ENCODE measurements around the gene CHCHD3. TPM values are rescaled to one million over a fixed set of nuclear protein-coding genes. Genes with fewer than 3 reads are reported as not detected.

The CHCHD3 gene
- total and polyA plus RNA-seq, 2 of the 4 experiments (the other 2 are of a cell fraction), result 56.9 to 141 TPM

GRCh38 chr7:132825222-132825621, 256.7 kb downstream of the CHCHD3 start:
- H2AK9ac ChIP-seq (replicated peaks; ENCODE audit: low read depth, low read length, poor library complexity), result no peak overlapping the region
- no peak overlapping the region for H4K5ac ChIP-seq (ENCODE audit: low read depth, low read length)
- no peak overlapping the region for H2BK5ac ChIP-seq (ENCODE audit: low read depth, low read length, poor library complexity, severe bottlenecking)
- no peak overlapping the region for H3K14ac ChIP-seq (replicated peaks; ENCODE audit: low read depth, low read length)
- no peak overlapping the region for H3K4me2 ChIP-seq (ENCODE audit: low read depth, low read length)
- H2BK120ac ChIP-seq (ENCODE audit: low read depth, low read length), result no peak overlapping the region
- TF ChIP-seq RFX5 (IDR thresholded peaks at IDR 0.05; ENCODE audit: low read depth, low read length) (no peak), ELK1 (IDR thresholded peaks at IDR 0.05; ENCODE audit: borderline replicate concordance, low read depth, low read length) (no peak), FOS (IDR thresholded peaks at IDR 0.05; ENCODE audit: low read depth, low read length) (no peak), SMC3 (IDR thresholded peaks at IDR 0.05; ENCODE audit: low read depth, low read length) (no peak), MAZ (IDR thresholded peaks at IDR 0.05; ENCODE audit: borderline replicate concordance, low read depth, low read length) (no peak), RAD21 (IDR thresholded peaks at IDR 0.05; ENCODE audit: low read length) (no peak), CTCF (conservative IDR thresholded peaks at IDR 0.05; ENCODE audit: low read depth, low read length) (no peak), CHD1 (IDR thresholded peaks at IDR 0.05; ENCODE audit: low read depth, low read length) (no peak), CEBPB (IDR thresholded peaks at IDR 0.05; ENCODE audit: low read depth, low read length) (no peak), MAFK (IDR thresholded peaks at IDR 0.05; ENCODE audit: low read depth, low read length) (no peak), POLR2A (IDR thresholded peaks at IDR 0.05; ENCODE audit: low read depth, low read length) (no peak), RCOR1 (IDR thresholded peaks at IDR 0.05; ENCODE audit: insufficient replicate concordance, low read length) (no peak), NFE2L2 (IDR thresholded peaks at IDR 0.05; ENCODE audit: low read depth, low read length) (no peak)
- H3K9me3 ChIP-seq (ENCODE audit: control insufficient read depth, insufficient read depth, low read length), result no peaks in the 10 kb centered on the region
- H4K20me1 ChIP-seq (ENCODE audit: insufficient read depth, low read length), result no peaks in the 10 kb centered on the region
- WGBS, 2 experiments (ENCODE audit: extremely low coverage in 2 of 2, insufficient read length in 1 of 2), result no CpG with 5 or more reads among the region's 2 CpGs
- no peaks in the 10 kb centered on the region; the same call in 1 of the 2 replicates for H3K9me1 ChIP-seq (ENCODE audit: insufficient read depth, low read length)
- H4K8ac ChIP-seq (ENCODE audit: low read depth in 2 of 2, low read length in 2 of 2), result no peak overlapping the region
- no peak overlapping the region for H3K27ac ChIP-seq (ENCODE audit: insufficient read depth, low read length)
- no peak overlapping the region for H3K56ac ChIP-seq (ENCODE audit: extremely low read depth, insufficient read depth, low read length)
- no peak for ATAC-seq (ENCODE audit: low read depth)
- in situ Hi-C loops (cut with MboI; ENCODE audit: low sequenced_read_pairs), result no loop called here
- no peak overlapping the region for H4K91ac ChIP-seq (ENCODE audit: insufficient read depth, low read depth, low read length)
- peaks cover 3 to 6% of the 10 kb centered on the region in 2 experiments; a peak in 2 of 4 replicates for H3K79me1 ChIP-seq (ENCODE audit: low read depth in 1 of 2, low read length in 2 of 2)
- no peak overlapping the region for H2AFZ ChIP-seq (replicated peaks; ENCODE audit: low read length, poor library complexity)
- POLR2A ChIA-PET (ENCODE audit: unreplicated experiment), result no interaction called here
- no peaks in the 10 kb centered on the region for H3K27me3 ChIP-seq (ENCODE audit: control insufficient read depth, insufficient read depth, low read length)
- H2BK20ac ChIP-seq (ENCODE audit: low read depth, low read length), result no peak overlapping the region
- H3K9ac ChIP-seq (ENCODE audit: low read depth, low read length), result no peak overlapping the region
- H2AK5ac ChIP-seq (ENCODE audit: low read depth, low read length), result no peak overlapping the region
- H2BK15ac ChIP-seq (ENCODE audit: low read depth, low read length), result no peak overlapping the region
- H3K18ac ChIP-seq (ENCODE audit: low read depth, low read length), result no peak overlapping the region
- H3K23ac ChIP-seq (ENCODE audit: low read depth, low read length), result no peak overlapping the region
- no peak for DNase-seq
- BruUV-seq (replicated peaks), result no TSS peak
- no peak overlapping the region for H3K4me3 ChIP-seq (ENCODE audit: insufficient read depth, low read depth, low read length)
- no peaks in the 10 kb centered on the region for H3K4me1 ChIP-seq (ENCODE audit: control insufficient read depth, insufficient read depth, low read length)
- no peaks in the 10 kb centered on the region for H3K36me3 ChIP-seq (ENCODE audit: control insufficient read depth, insufficient read depth, low read length)
- dilution Hi-C loops (cut with HindIII; ENCODE audit: low sequenced_read_pairs, unreplicated experiment), result no loop called here
- no peak overlapping the region for H3K4ac ChIP-seq (ENCODE audit: low read depth, low read length)
- CTCF ChIA-PET, result no interaction called here
- intact Hi-C loops (cut with micrococcal nuclease), result no loop called here
